ENCODE data around the gene IGSF9. TPM values are rescaled to one million over a fixed set of nuclear protein-coding genes. Genes with fewer than 3 reads are reported as not detected.

The IGSF9 gene
- total and polyA plus RNA-seq, 2 of the 4 experiments (the other 2 are of a cell fraction): 0.05 TPM; not detected in 1

GRCh38 chr1:159947942-159948341 lies 2.5 kb upstream of the IGSF9 start:
- no TSS peak for BruUV-seq (replicated peaks)
- Histone ChIP-seq H2BK15ac (ENCODE audit: low read depth, low read length) (no peak overlapping the region), H2AFZ (replicated peaks; ENCODE audit: low read length, poor library complexity) (no peak overlapping the region), H3K27ac (ENCODE audit: insufficient read depth, low read length) (no peak overlapping the region), H3K56ac (ENCODE audit: extremely low read depth, insufficient read depth, low read length) (no peak overlapping the region), H2BK120ac (ENCODE audit: low read depth, low read length) (no peak overlapping the region), H3K79me1 (ENCODE audit: low read depth in 1 of 2, low read length in 2 of 2) (no peaks in the 10 kb centered on the region), H4K5ac (ENCODE audit: low read depth, low read length) (no peak overlapping the region), H4K8ac (ENCODE audit: low read depth in 2 of 2, low read length in 2 of 2) (no peak overlapping the region), H3K4ac (ENCODE audit: low read depth, low read length) (no peak overlapping the region), H3K36me3 (ENCODE audit: control insufficient read depth, insufficient read depth, low read length) (no peaks in the 10 kb centered on the region), H2BK5ac (ENCODE audit: low read depth, low read length, poor library complexity, severe bottlenecking) (no peak overlapping the region), H3K23ac (ENCODE audit: low read depth, low read length) (no peak overlapping the region), H3K4me3 (ENCODE audit: insufficient read depth, low read depth, low read length) (no peak overlapping the region), H2AK5ac (ENCODE audit: low read depth, low read length) (no peak overlapping the region), H3K27me3 (ENCODE audit: control insufficient read depth, insufficient read depth, low read length) (peaks cover 42% of the 10 kb centered on the region), H2BK20ac (ENCODE audit: low read depth, low read length) (no peak overlapping the region), H2AK9ac (replicated peaks; ENCODE audit: low read depth, low read length, poor library complexity) (no peak overlapping the region), H3K18ac (ENCODE audit: low read depth, low read length) (no peak overlapping the region), H3K9me3 (ENCODE audit: control insufficient read depth, insufficient read depth, low read length) (no peaks in the 10 kb centered on the region), H4K20me1 (ENCODE audit: insufficient read depth, low read length) (no peaks in the 10 kb centered on the region), H3K14ac (replicated peaks; ENCODE audit: low read depth, low read length) (no peak overlapping the region), H3K9ac (ENCODE audit: low read depth, low read length) (no peak overlapping the region), H4K91ac (ENCODE audit: insufficient read depth, low read depth, low read length) (no peak overlapping the region), H3K9me1 (ENCODE audit: insufficient read depth, low read length) (no peaks in the 10 kb centered on the region), H3K4me2 (ENCODE audit: low read depth, low read length) (no peak overlapping the region), H3K4me1 (ENCODE audit: control insufficient read depth, insufficient read depth, low read length) (no peaks in the 10 kb centered on the region; the same call in 1 of the 2 replicates)
- no CpG with 5 or more reads among the region's 1 CpG for WGBS, 2 experiments (ENCODE audit: extremely low coverage in 2 of 2, insufficient read length in 1 of 2)
- no peak for DNase-seq
- intact Hi-C loops (cut with micrococcal nuclease): loop anchor here (10.0 kb wide), 1 partner anchor 427 kb away; no protein-coding TSS in a partner anchor
- ATAC-seq (ENCODE audit: low read depth): no peak
- ChIA-PET CTCF (no interaction called here), POLR2A (ENCODE audit: unreplicated experiment) (no interaction called here)
- TF ChIP-seq BHLHE40 (IDR thresholded peaks at IDR 0.05; ENCODE audit: low read depth, low read length) (no peak), MAZ (IDR thresholded peaks at IDR 0.05; ENCODE audit: borderline replicate concordance, low read depth, low read length) (no peak), RAD21 (IDR thresholded peaks at IDR 0.05; ENCODE audit: low read length) (no peak), CTCF (conservative IDR thresholded peaks at IDR 0.05; ENCODE audit: low read depth, low read length) (no peak), CEBPB (IDR thresholded peaks at IDR 0.05; ENCODE audit: low read depth, low read length) (no peak)
- dilution Hi-C loops (cut with HindIII; ENCODE audit: low sequenced_read_pairs, unreplicated experiment): no loop called here
- in situ Hi-C loops (cut with MboI; ENCODE audit: low sequenced_read_pairs): no loop called here

Data from IMR-90 (cell line).